HTR-8/SVneo (cell line): ENCODE measurements around the gene KDR.

Experiments
- DNase-seq: peaks from one replicate; pipeline ENCODE4 v3.0.0; 2011; ENCODE audit warnings: low spot score, mixed read lengths; ENCODE audit not compliant: insufficient read length
- FAIRE-seq: peaks from 2 replicates; lab custom pipeline; 2011; peaks lifted over from hg19 to GRCh38; lab: Jason Lieb, UNC

The KDR gene

GRCh38 chr4:55124322-55125076 is 896 bp downstream of the KDR start:
- FAIRE-seq (no peak), DNase-seq (no peak)

- no peak for FAIRE-seq
- DNase-seq: no peak
Observed at GRCh38 chr4:55123791-55124190, 1.6 kb downstream of the KDR start.

GRCh38 chr4:55122235-55122634 is 3.2 kb downstream of the KDR start:
- no peak for DNase-seq
- FAIRE-seq: no peak

GRCh38 chr4:55121246-55121645 is 4.1 kb downstream of the KDR start:
- DNase-seq (no peak), FAIRE-seq (no peak)

- DNase-seq: no peak
- FAIRE-seq: no peak
Observed at GRCh38 chr4:55118397-55118796, 7.0 kb downstream of the KDR start.

- FAIRE-seq (no peak), DNase-seq (no peak)
Observed at GRCh38 chr4:55117511-55117910, 7.9 kb downstream of the KDR start.

GRCh38 chr4:55116450-55116849 is 8.9 kb downstream of the KDR start:
- FAIRE-seq (no peak), DNase-seq (no peak)

GRCh38 chr4:55111601-55112000 is 13.8 kb downstream of the KDR start:
- no peak for FAIRE-seq
- DNase-seq: no peak

- DNase-seq (no peak), FAIRE-seq (no peak)
Observed at GRCh38 chr4:55110131-55110530, 15.3 kb downstream of the KDR start.

- FAIRE-seq (no peak), DNase-seq (no peak)
Observed at GRCh38 chr4:55107054-55107453, 18.3 kb downstream of the KDR start.

- no peak for FAIRE-seq
- no peak for DNase-seq
Observed at GRCh38 chr4:55103224-55103623, 22.2 kb downstream of the KDR start.

GRCh38 chr4:55099816-55100215 is 25.6 kb downstream of the KDR start:
- DNase-seq (no peak), FAIRE-seq (no peak)

- DNase-seq (no peak), FAIRE-seq (no peak)
Observed at GRCh38 chr4:55098456-55099204, 26.8 kb downstream of the KDR start.

GRCh38 chr4:55096619-55097018 is 28.8 kb downstream of the KDR start:
- FAIRE-seq (no peak), DNase-seq (no peak)

- FAIRE-seq: no peak
- DNase-seq: no peak
Observed at GRCh38 chr4:55096045-55096444, 29.4 kb downstream of the KDR start.

- no peak for FAIRE-seq
- no peak for DNase-seq
Observed at GRCh38 chr4:55092504-55092903, 32.9 kb downstream of the KDR start.

GRCh38 chr4:55089916-55090315 is 35.5 kb downstream of the KDR start:
- FAIRE-seq: no peak

GRCh38 chr4:55087913-55088260 is 37.5 kb downstream of the KDR start:
- DNase-seq: no peak
- FAIRE-seq: no peak

More at GRCh38 chr4:55089916-55090315, 35.5 kb downstream of the KDR start:
- no peak for DNase-seq

GRCh38 chr4:55087009-55087912 is 38.1 kb downstream of the KDR start:
- FAIRE-seq: no peak
- no peak for DNase-seq

- DNase-seq (no peak), FAIRE-seq (no peak)
Observed at GRCh38 chr4:55086578-55086977, 38.8 kb downstream of the KDR start.

GRCh38 chr4:55083735-55084134 is 41.7 kb downstream of the KDR start:
- FAIRE-seq: no peak
- DNase-seq: no peak
